Activated CD4-positive, CD25-positive, alpha-beta regulatory T cell treated with anti-CD3 and anti-CD28 coated beads, Interleukin-2, amount 50 U/mL, for 24 hours (primary cell): ENCODE measurements around the gene MSRB3.
"Not testable (repeated sequence)": the region's sequence is repeated elsewhere in the genome, so short reads cannot be mapped to it uniquely, and the experiment has no call there.

Experiments used
- ATAC-seq, 2 donors: fragments of 150-1000 bp; cut with Tn5 transposase; one replicate each; pipeline ENCODE4 v1.10.0; 2021; ENCODE audit warnings: mild to moderate bottlenecking in 1 of 2, moderate library complexity in 1 of 2

MSRB3 gene

GRCh38 chr12:65460063-65460462, 181.6 kb downstream of the MSRB3 start:
- ATAC-seq = no peak

- ATAC-seq = no peak
Observed at GRCh38 chr12:65461017-65461416, 182.5 kb downstream of the MSRB3 start.

GRCh38 chr12:65462484-65462883, 184.0 kb downstream of the MSRB3 start:
- ATAC-seq = no peak

- ATAC-seq = no peak
Observed at GRCh38 chr12:65463082-65463481, 184.6 kb downstream of the MSRB3 start.

GRCh38 chr12:65463611-65464010, 185.1 kb downstream of the MSRB3 start:
- ATAC-seq = no peak

- ATAC-seq = no peak
Observed at GRCh38 chr12:65464930-65465329, 186.4 kb downstream of the MSRB3 start.

GRCh38 chr12:65465766-65466547, 187.5 kb downstream of the MSRB3 start:
- no peak for ATAC-seq

GRCh38 chr12:65466911-65467310, 188.4 kb downstream of the MSRB3 start:
- no peak for ATAC-seq

- no peak for ATAC-seq
Observed at GRCh38 chr12:65470256-65470655, 191.8 kb downstream of the MSRB3 start.

GRCh38 chr12:65472079-65472478, 193.6 kb downstream of the MSRB3 start:
- ATAC-seq = no peak

GRCh38 chr12:65474831-65475230, 196.3 kb downstream of the MSRB3 start:
- ATAC-seq = no peak

- no peak for ATAC-seq
Observed at GRCh38 chr12:65477721-65478120, 199.2 kb downstream of the MSRB3 start.

- not testable (repeated sequence) for ATAC-seq
Observed at GRCh38 chr12:65483891-65484516, 205.5 kb downstream of the MSRB3 start.

GRCh38 chr12:65488197-65488596, 209.7 kb downstream of the MSRB3 start:
- ATAC-seq = no peak

GRCh38 chr12:65490250-65490649, 211.8 kb downstream of the MSRB3 start:
- ATAC-seq = no peak

- no peak for ATAC-seq
Observed at GRCh38 chr12:65492998-65493912, 214.8 kb downstream of the MSRB3 start.

GRCh38 chr12:65493913-65494245, 215.4 kb downstream of the MSRB3 start:
- ATAC-seq = no peak

GRCh38 chr12:65494537-65494936, 216.1 kb downstream of the MSRB3 start:
- ATAC-seq = no peak

GRCh38 chr12:65495233-65495632, 216.8 kb downstream of the MSRB3 start:
- ATAC-seq = no peak

GRCh38 chr12:65496617-65497016, 218.1 kb downstream of the MSRB3 start:
- no peak for ATAC-seq

- ATAC-seq = no peak
Observed at GRCh38 chr12:65497660-65498059, 219.2 kb downstream of the MSRB3 start.

- ATAC-seq = no peak
Observed at GRCh38 chr12:65499167-65499566, 220.7 kb downstream of the MSRB3 start.

- no peak for ATAC-seq
Observed at GRCh38 chr12:65500091-65500900, 221.8 kb downstream of the MSRB3 start.
